GM19193 (cell line): ENCODE results near the gene CPNE7.

Experiments used
- POLR2A ChIP-seq: IDR thresholded peaks from 4 replicates; pipeline ENCODE4 v1.6.1; 2011; ENCODE audit not compliant: insufficient read depth, insufficient read length; ENCODE audit errors: extremely low read depth

The CPNE7 gene

GRCh38 chr16:89583895-89584644 lies 8.5 kb downstream of the CPNE7 start:
- no peak for TF ChIP-seq POLR2A

GRCh38 chr16:89584768-89585549 lies 9.4 kb downstream of the CPNE7 start:
- TF ChIP-seq POLR2A: no peak

GRCh38 chr16:89586218-89586617 lies 10.7 kb downstream of the CPNE7 start:
- no peak for TF ChIP-seq POLR2A

- TF ChIP-seq POLR2A: no peak
Measured at GRCh38 chr16:89586853-89587252, 11.3 kb downstream of the CPNE7 start.

- no peak for TF ChIP-seq POLR2A
Measured at GRCh38 chr16:89588413-89589109, 13.0 kb downstream of the CPNE7 start.

- no peak for TF ChIP-seq POLR2A
Measured at GRCh38 chr16:89589241-89589926, 13.8 kb downstream of the CPNE7 start.

GRCh38 chr16:89593841-89594240 lies 18.3 kb downstream of the CPNE7 start:
- TF ChIP-seq POLR2A: no peak

- TF ChIP-seq POLR2A: no peak
Measured at GRCh38 chr16:89595330-89596060, 19.9 kb downstream of the CPNE7 start.

- TF ChIP-seq POLR2A: no peak
Measured at GRCh38 chr16:89596061-89596689, 20.6 kb downstream of the CPNE7 start.

GRCh38 chr16:89596957-89597649 lies 21.5 kb downstream of the CPNE7 start:
- no peak for TF ChIP-seq POLR2A

- no peak for TF ChIP-seq POLR2A
Measured at GRCh38 chr16:89598199-89598598, 22.6 kb downstream of the CPNE7 start.

- TF ChIP-seq POLR2A: no peak
Measured at GRCh38 chr16:89599451-89599858, 23.9 kb downstream of the CPNE7 start.

GRCh38 chr16:89599902-89600301 lies 24.3 kb downstream of the CPNE7 start:
- no peak for TF ChIP-seq POLR2A
